Astrocyte (in vitro differentiated cells and primary cell): Measurements from ENCODE around the gene ATP2A1. TPM values are rescaled to one million over a fixed set of nuclear protein-coding genes. Genes with fewer than 3 reads are reported as not detected.

Source experiments
- DNase-seq: peaks from one replicate; pipeline ENCODE4 v3.0.0-alpha.2; 2010; ENCODE audit warnings: low read depth
- FAIRE-seq: peaks from 2 replicates; lab custom pipeline; 2011; peaks lifted over from hg19 to GRCh38; lab: Jason Lieb, UNC
- H2AFZ ChIP-seq: 2 replicates; pipeline ENCODE4 v1.6.0; 2012; ENCODE audit warnings: low read depth, low read length, inconsistent platforms
- H3K27ac ChIP-seq: 2 replicates; pipeline ENCODE4 v1.5.1; 2011; ENCODE audit warnings: low read depth, low read length, inconsistent platforms
- H3K27me3 ChIP-seq: 2 replicates; pipeline ENCODE4 v1.6.0; 2011; ENCODE audit warnings: low read length, inconsistent platforms; ENCODE audit not compliant: insufficient read depth
- H3K36me3 ChIP-seq: 2 replicates; pipeline ENCODE4 v1.5.1; 2011; ENCODE audit warnings: low read length, inconsistent platforms; ENCODE audit not compliant: insufficient read depth
- H3K4me1 ChIP-seq: 2 replicates; pipeline ENCODE4 v1.5.1; 2011; ENCODE audit warnings: low read length, inconsistent platforms; ENCODE audit not compliant: insufficient read depth
- H3K4me2 ChIP-seq: 2 replicates; pipeline ENCODE4 v1.6.0; 2012; ENCODE audit warnings: low read length, inconsistent platforms
- H3K4me3 ChIP-seq: 2 replicates; pipeline ENCODE4 v1.5.1; 2011; ENCODE audit warnings: low read depth, mild to moderate bottlenecking, low read length, inconsistent platforms; ENCODE audit not compliant: insufficient read depth
- H3K79me2 ChIP-seq: 2 replicates; pipeline ENCODE4 v1.6.0; 2012; ENCODE audit warnings: mild to moderate bottlenecking, low read length, inconsistent platforms; ENCODE audit not compliant: insufficient read depth
- H3K9ac ChIP-seq: 2 replicates; pipeline ENCODE4 v1.6.0; 2012; ENCODE audit warnings: mild to moderate bottlenecking, low read length, inconsistent platforms
- H3K9me3 ChIP-seq: 2 replicates; pipeline ENCODE4 v1.5.1; 2012; ENCODE audit warnings: low read depth, mild to moderate bottlenecking, low read length, inconsistent platforms; ENCODE audit not compliant: insufficient read depth
- H4K20me1 ChIP-seq: 2 replicates; pipeline ENCODE4 v1.6.0; 2012; ENCODE audit warnings: low read length, inconsistent platforms; ENCODE audit not compliant: insufficient read depth
- H3K27ac Mint-ChIP-seq: one replicate; pipeline ENCODE4 v1.8.0; 2021; ENCODE audit warnings: mild to moderate bottlenecking, mixed read lengths; ENCODE audit not compliant: unreplicated experiment
- H3K27me3 Mint-ChIP-seq: one replicate; pipeline ENCODE4 v1.8.0; 2021; ENCODE audit warnings: low read depth, mixed read lengths; ENCODE audit not compliant: unreplicated experiment
- H3K36me3 Mint-ChIP-seq: one replicate; pipeline ENCODE4 v1.8.0; 2021; ENCODE audit warnings: low read depth, mixed read lengths; ENCODE audit not compliant: unreplicated experiment
- H3K4me1 Mint-ChIP-seq: one replicate; pipeline ENCODE4 v1.8.0; 2021; ENCODE audit warnings: low read depth, mixed read lengths; ENCODE audit not compliant: unreplicated experiment
- H3K4me3 Mint-ChIP-seq: one replicate; pipeline ENCODE4 v1.8.0; 2021; ENCODE audit warnings: mild to moderate bottlenecking, moderate library complexity, mixed read lengths; ENCODE audit not compliant: unreplicated experiment
- H3K9me3 Mint-ChIP-seq: one replicate; pipeline ENCODE4 v1.8.0; 2021; ENCODE audit warnings: mild to moderate bottlenecking, mixed read lengths; ENCODE audit not compliant: unreplicated experiment
- EZH2 ChIP-seq: IDR thresholded peaks from 2 replicates; pipeline ENCODE4 v1.6.1; 2012; ENCODE audit warnings: mild to moderate bottlenecking, low read length, inconsistent platforms; ENCODE audit not compliant: insufficient read depth
- total RNA-seq: library from RNA; stranded (reverse); gene quantifications from 2 replicates; pipeline ENCODE4 v1.2.1, GENCODE V29; 2021
- TF ChIP-seq, protein P1 (sequence below): IDR thresholded peaks from 2 replicates; pipeline ENCODE4 v1.5.1; 2011; ENCODE audit warnings: low read depth, mild to moderate bottlenecking, inconsistent platforms, low read length, moderate library complexity; ENCODE audit not compliant: insufficient read depth

The ATP2A1 gene
- total RNA-seq, 1 donor from 2014 or later: 2.0 TPM

DNA sequence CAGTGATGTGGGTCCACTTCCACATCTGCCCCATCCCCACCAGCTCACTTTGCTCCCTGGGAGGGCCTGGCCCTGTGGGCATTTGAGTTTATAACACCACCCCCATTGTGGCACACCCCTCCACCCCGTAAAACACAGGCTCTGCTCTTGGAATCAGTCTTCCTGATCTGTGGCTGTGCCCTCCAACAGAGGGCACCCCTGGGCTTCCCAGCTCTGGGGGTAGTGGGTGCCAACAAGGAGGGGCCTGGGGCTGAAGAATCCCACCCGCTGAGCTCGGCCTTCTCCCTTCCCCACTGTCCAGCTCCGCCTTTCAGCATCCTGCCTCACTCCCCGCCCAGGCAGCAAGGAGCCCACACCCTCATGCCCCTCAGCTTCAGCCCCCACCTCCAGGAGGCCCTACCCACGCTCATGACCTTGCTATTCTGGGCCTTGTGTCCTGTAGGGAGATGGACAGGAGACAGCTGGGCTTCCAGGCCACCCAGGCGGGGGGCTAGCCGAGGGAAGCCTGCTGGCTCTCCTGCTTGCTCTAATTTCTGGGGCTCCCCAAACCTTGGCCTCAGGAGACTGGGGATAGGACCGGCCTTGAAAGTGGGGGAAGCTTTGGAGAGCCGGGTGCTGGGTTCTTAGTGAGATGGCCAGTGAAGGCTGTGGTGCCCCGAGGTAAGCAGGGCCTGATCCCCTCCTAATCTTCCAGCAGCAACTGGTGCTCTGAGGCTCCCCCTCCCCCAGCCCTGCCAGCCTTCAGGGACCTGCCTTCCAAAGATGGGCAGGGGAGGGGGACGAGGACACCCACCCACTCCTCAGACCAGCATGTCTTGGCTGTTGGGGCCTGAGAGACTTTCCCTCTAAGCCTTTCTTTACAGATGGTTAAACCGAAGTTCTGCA, 2.9 kb upstream of the ATP2A1 start:
- peaks cover 5% of the 10 kb centered on the region for H3K36me3 Mint-ChIP-seq
- H3K79me2 ChIP-seq: no peaks in the 10 kb centered on the region
- DNase-seq: no peak
- H3K4me2 ChIP-seq: no peak overlapping the region
- H3K9me3 ChIP-seq: no peaks in the 10 kb centered on the region
- no peaks in the 10 kb centered on the region for H3K27me3 Mint-ChIP-seq
- no peak overlapping the region for H2AFZ ChIP-seq
- H3K27ac Mint-ChIP-seq: no peak overlapping the region
- no peak overlapping the region for H3K4me3 Mint-ChIP-seq
- H3K27ac ChIP-seq: no peak overlapping the region
- peaks cover 2% of the 10 kb centered on the region for H3K4me1 Mint-ChIP-seq
- TF ChIP-seq, protein P1, sequence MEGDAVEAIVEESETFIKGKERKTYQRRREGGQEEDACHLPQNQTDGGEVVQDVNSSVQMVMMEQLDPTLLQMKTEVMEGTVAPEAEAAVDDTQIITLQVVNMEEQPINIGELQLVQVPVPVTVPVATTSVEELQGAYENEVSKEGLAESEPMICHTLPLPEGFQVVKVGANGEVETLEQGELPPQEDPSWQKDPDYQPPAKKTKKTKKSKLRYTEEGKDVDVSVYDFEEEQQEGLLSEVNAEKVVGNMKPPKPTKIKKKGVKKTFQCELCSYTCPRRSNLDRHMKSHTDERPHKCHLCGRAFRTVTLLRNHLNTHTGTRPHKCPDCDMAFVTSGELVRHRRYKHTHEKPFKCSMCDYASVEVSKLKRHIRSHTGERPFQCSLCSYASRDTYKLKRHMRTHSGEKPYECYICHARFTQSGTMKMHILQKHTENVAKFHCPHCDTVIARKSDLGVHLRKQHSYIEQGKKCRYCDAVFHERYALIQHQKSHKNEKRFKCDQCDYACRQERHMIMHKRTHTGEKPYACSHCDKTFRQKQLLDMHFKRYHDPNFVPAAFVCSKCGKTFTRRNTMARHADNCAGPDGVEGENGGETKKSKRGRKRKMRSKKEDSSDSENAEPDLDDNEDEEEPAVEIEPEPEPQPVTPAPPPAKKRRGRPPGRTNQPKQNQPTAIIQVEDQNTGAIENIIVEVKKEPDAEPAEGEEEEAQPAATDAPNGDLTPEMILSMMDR: no peak
- no peak for TF ChIP-seq EZH2
- no peaks in the 10 kb centered on the region for H3K9me3 Mint-ChIP-seq
- H3K36me3 ChIP-seq: no peaks in the 10 kb centered on the region
- H3K27me3 ChIP-seq: no peaks in the 10 kb centered on the region
- no peak overlapping the region for H3K9ac ChIP-seq
- peaks cover 11% of the 10 kb centered on the region for H3K4me1 ChIP-seq
- peaks cover 11% of the 10 kb centered on the region for H4K20me1 ChIP-seq
- no peak for FAIRE-seq
- H3K4me3 ChIP-seq: no peak overlapping the region

DNA sequence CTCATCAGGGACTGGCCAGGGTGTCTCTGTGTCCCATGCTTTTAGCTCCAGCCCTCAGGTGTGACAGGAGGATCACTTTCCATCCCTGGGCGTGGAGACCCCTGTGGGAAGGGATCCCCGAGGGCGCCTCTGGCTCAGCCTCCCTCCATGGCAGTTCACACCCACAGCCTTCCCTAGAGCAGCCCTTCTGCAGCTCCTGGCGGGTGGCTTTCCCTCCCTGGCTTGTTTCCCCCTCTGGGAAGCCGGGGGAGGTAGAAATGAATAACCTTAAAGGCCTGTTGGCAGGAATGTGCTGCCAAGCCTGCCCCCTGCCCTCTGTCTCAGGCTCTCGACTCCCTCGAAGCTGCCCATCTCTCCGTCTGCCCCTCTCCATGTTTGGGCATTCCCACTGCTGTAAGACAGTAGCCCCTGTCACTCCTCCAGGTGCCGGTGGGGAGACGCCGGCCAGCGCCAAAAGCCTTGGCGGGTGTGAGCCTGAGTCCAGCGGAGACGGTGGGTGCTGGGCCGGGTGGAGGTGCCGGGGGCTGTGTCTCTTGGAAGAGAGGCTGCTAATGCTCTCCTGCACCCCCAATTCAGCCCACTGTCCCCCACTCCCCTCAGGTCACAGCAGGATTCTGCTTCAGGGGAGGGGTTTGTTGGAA, 2.1 kb upstream of the ATP2A1 start:
- Mint-ChIP-seq H3K36me3 (peaks cover 9% of the 10 kb centered on the region), H3K4me3 (no peak overlapping the region), H3K9me3 (no peaks in the 10 kb centered on the region), H3K4me1 (peaks cover 2% of the 10 kb centered on the region), H3K27ac (no peak overlapping the region), H3K27me3 (peaks cover 5% of the 10 kb centered on the region)
- FAIRE-seq (no peak), DNase-seq (no peak)
- no peaks in the 10 kb centered on the region for H3K36me3 ChIP-seq
- no peaks in the 10 kb centered on the region for H3K27me3 ChIP-seq
- no peak overlapping the region for H3K4me2 ChIP-seq
- no peak overlapping the region for H3K27ac ChIP-seq
- peaks cover 13% of the 10 kb centered on the region for H3K4me1 ChIP-seq
- no peak overlapping the region for H3K4me3 ChIP-seq
- no peak for TF ChIP-seq EZH2
- TF ChIP-seq, protein P1: no peak
- no peak overlapping the region for H2AFZ ChIP-seq
- H4K20me1 ChIP-seq: peaks cover 11% of the 10 kb centered on the region
- no peaks in the 10 kb centered on the region for H3K9me3 ChIP-seq
- no peak overlapping the region for H3K9ac ChIP-seq
- no peaks in the 10 kb centered on the region for H3K79me2 ChIP-seq
